Measurements from ENCODE around the gene ASPSCR1.

DNA sequence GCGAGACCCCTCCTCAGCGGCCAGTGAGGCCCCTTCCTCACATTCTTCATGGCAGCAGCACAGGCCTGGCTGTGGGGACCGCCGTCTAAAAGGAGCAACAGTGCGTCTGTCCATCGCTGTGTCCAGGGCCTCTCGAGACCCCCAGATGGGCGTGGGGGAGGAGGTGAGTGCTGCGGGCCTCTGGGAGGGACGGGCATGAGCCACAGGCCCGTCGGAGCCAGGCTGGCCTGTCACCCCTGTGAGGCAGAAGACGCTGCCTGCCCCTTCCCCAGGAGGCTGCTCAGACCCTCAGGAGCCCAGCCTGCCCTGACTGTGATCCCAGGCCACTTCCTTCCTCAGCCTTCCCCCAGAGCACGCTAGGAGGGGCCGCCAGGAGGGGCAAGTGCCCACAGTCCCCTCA is 38.2 kb upstream of the ASPSCR1 start:
- TF ChIP-seq, protein P1, sequence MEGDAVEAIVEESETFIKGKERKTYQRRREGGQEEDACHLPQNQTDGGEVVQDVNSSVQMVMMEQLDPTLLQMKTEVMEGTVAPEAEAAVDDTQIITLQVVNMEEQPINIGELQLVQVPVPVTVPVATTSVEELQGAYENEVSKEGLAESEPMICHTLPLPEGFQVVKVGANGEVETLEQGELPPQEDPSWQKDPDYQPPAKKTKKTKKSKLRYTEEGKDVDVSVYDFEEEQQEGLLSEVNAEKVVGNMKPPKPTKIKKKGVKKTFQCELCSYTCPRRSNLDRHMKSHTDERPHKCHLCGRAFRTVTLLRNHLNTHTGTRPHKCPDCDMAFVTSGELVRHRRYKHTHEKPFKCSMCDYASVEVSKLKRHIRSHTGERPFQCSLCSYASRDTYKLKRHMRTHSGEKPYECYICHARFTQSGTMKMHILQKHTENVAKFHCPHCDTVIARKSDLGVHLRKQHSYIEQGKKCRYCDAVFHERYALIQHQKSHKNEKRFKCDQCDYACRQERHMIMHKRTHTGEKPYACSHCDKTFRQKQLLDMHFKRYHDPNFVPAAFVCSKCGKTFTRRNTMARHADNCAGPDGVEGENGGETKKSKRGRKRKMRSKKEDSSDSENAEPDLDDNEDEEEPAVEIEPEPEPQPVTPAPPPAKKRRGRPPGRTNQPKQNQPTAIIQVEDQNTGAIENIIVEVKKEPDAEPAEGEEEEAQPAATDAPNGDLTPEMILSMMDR (IDR thresholded peaks at IDR 0.05) = no peak
- no peak for TF ChIP-seq POLR2A (IDR thresholded peaks at IDR 0.05)
- TF ChIP-seq EP300 (IDR thresholded peaks at IDR 0.05) = no peak
- TF ChIP-seq POLR2AphosphoS5 (IDR thresholded peaks at IDR 0.05) = no peak

Measured in stomach (tissue), 4 donors.